HepG2 (cell line): Measurements from ENCODE around the gene CAPN2. TPM values are rescaled to one million over a fixed set of nuclear protein-coding genes. Genes with fewer than 3 reads are reported as not detected.
A peak's percentile ranks its signal among the peaks of the same experiment; 100 is the strongest.

Source experiments
- ATAC-seq: fragments of 200-7000 bp; cut with Tn5 transposase; 3 replicates; pipeline ENCODE4 v1.9.1; 2020; ENCODE audit warnings: mild to moderate bottlenecking, moderate library complexity
- BruUV-seq: library from RNA; stranded (reverse); fragments of 400-500 nt; replicated peaks from 2 replicates; lab custom pipeline; 2021; lab: Mats Ljungman, UMichigan
- CTCF ChIA-PET: fragments of 300-600 bp; formaldehyde crosslinking; extraction: SDS; loops from one replicate; lab custom pipeline; 2021; ENCODE audit warnings: low total read pairs, inconsistent platforms, low intra/inter-chr PET ratio; lab: Yijun Ruan, JAX
- POLR2A ChIA-PET: fragments of 350-600 bp; sonication (Branson Sonifier 250); formaldehyde crosslinking; loops from one replicate; lab custom pipeline; 2020; ENCODE audit warnings: antibody characterized with exemption, inconsistent platforms; lab: Yijun Ruan, JAX
- DNase-seq: peaks from one replicate; pipeline ENCODE4 v3.0.0-alpha.2; 2015; ENCODE audit warnings: low spot score
- FAIRE-seq: peaks from 3 replicates; lab custom pipeline; 2011; peaks lifted over from hg19 to GRCh38; lab: Jason Lieb, UNC
- H2AFZ ChIP-seq: one replicate; pipeline ENCODE4 v1.6.1; 2011; ENCODE audit warnings: low read length, inconsistent platforms
- H3K27ac ChIP-seq: fragments of 300-600 bp; 3 replicates; pipeline ENCODE4 v1.8.0; 2011; ENCODE audit warnings: mixed run types, mild to moderate bottlenecking, mixed read lengths, low read length, inconsistent platforms; ENCODE audit not compliant: insufficient read depth; ENCODE audit errors: extremely low read length
- H3K27me3 ChIP-seq, 2 experiments: fragments of 200-600 bp in 1 of 2; 2 replicates in 1 of 2; 3 replicates in 1 of 2; pipeline versions ENCODE4 v1.6.0 to v1.8.0; 2011; ENCODE audit warnings: low read length in 2 of 2, mild to moderate bottlenecking in 2 of 2, moderate library complexity in 2 of 2, inconsistent platforms in 1 of 2; ENCODE audit not compliant: insufficient read depth in 2 of 2, control insufficient read depth in 1 of 2
- H3K36me3 ChIP-seq, 2 experiments: fragments of 200-600 bp in 1 of 2; replicated peaks in 1 of 2; 2 replicates in 1 of 2; 3 replicates in 1 of 2; pipeline versions ENCODE4 v1.5.1 to v1.8.0; 2011; ENCODE audit warnings: low read length in 2 of 2, inconsistent platforms in 1 of 2; ENCODE audit not compliant: insufficient read depth in 2 of 2, control insufficient read depth in 1 of 2
- H3K4me1 ChIP-seq: 2 replicates; pipeline ENCODE4 v1.5.1; 2012; ENCODE audit warnings: low read length, inconsistent platforms; ENCODE audit not compliant: insufficient read depth
- H3K4me2 ChIP-seq: 2 replicates; pipeline ENCODE4 v1.6.0; 2011; ENCODE audit warnings: low read depth, low read length, inconsistent platforms
- H3K4me3 ChIP-seq, 3 experiments: fragments of 200-600 bp in 1 of 3; sonication (generic), shearing (Covaris generic) in 1 of 3; replicated peaks in 1 of 3; 2 replicates each; pipeline ENCODE4 v1.5.1; 2011 to 2016; ENCODE audit warnings: low read length in 3 of 3, inconsistent platforms in 2 of 3, low read depth in 2 of 3, mild to moderate bottlenecking in 2 of 3, control low read depth in 1 of 3, mixed read lengths in 1 of 3; ENCODE audit not compliant: insufficient read depth in 1 of 3
- H3K79me2 ChIP-seq: one replicate; pipeline ENCODE4 v1.6.1; 2011; ENCODE audit warnings: low read length, inconsistent platforms; ENCODE audit not compliant: insufficient read depth
- H3K9ac ChIP-seq: 2 replicates; pipeline ENCODE4 v1.6.0; 2011; ENCODE audit warnings: mild to moderate bottlenecking, low read depth, low read length, inconsistent platforms; ENCODE audit not compliant: insufficient read depth
- H3K9me3 ChIP-seq: 2 replicates; pipeline ENCODE4 v1.5.1; 2012; ENCODE audit warnings: mild to moderate bottlenecking, low read length
- H4K20me1 ChIP-seq: 2 replicates; pipeline ENCODE4 v1.6.0; 2011; ENCODE audit warnings: inconsistent platforms, mild to moderate bottlenecking, low read length, moderate library complexity; ENCODE audit not compliant: insufficient read depth
- PRDM4 ChIP-seq: sonication (generic); formaldehyde crosslinking; IDR thresholded peaks from 2 replicates; pipeline ENCODE4 v1.9.0; 2021; ENCODE audit warnings: missing genetic modification reagents, borderline replicate concordance
- RERE ChIP-seq: IDR thresholded peaks from 2 replicates; pipeline ENCODE4 v1.6.1; 2016; ENCODE audit warnings: low read depth, missing genetic modification reagents, missing compliant biosample characterization
- TSC22D2 ChIP-seq: sonication (generic); formaldehyde crosslinking; IDR thresholded peaks from 2 replicates; pipeline ENCODE4 v1.5.1; 2020; ENCODE audit warnings: missing genetic modification reagents, mild to moderate bottlenecking, borderline replicate concordance
- ZBTB38 ChIP-seq: sonication (generic); formaldehyde crosslinking; IDR thresholded peaks from 2 replicates; pipeline ENCODE4 v1.5.1; 2020; ENCODE audit warnings: mild to moderate bottlenecking, missing genetic modification reagents
- ZNF281 ChIP-seq: sonication (generic); formaldehyde crosslinking; IDR thresholded peaks from 2 replicates; pipeline ENCODE4 v1.4.0; 2020; ENCODE audit warnings: missing genetic modification reagents, borderline replicate concordance
- ZNF326 ChIP-seq: sonication (generic); formaldehyde crosslinking; IDR thresholded peaks from 2 replicates; pipeline ENCODE4 v1.4.0; 2020; ENCODE audit warnings: missing genetic modification reagents, borderline replicate concordance
- ZNF335 ChIP-seq: sonication (generic); formaldehyde crosslinking; IDR thresholded peaks from 2 replicates; pipeline ENCODE4 v1.4.0; 2020; ENCODE audit warnings: missing genetic modification reagents
- ZNF547 ChIP-seq: sonication (generic); formaldehyde crosslinking; IDR thresholded peaks from 2 replicates; pipeline ENCODE4 v1.5.1; 2020; ENCODE audit warnings: mild to moderate bottlenecking, missing genetic modification reagents
- ZNF562 ChIP-seq: sonication (generic); formaldehyde crosslinking; IDR thresholded peaks from 2 replicates; pipeline ENCODE4 v1.8.0; 2022; ENCODE audit warnings: missing genetic modification reagents, borderline replicate concordance
- ZNF749 ChIP-seq: sonication (generic); formaldehyde crosslinking; IDR thresholded peaks from 2 replicates; pipeline ENCODE4 v1.8.0; 2022; ENCODE audit warnings: mild to moderate bottlenecking, missing genetic modification reagents, moderate library complexity, borderline replicate concordance
- WGBS: methylation state at CpG from one replicate; pipeline ENCODE4 v1.1.6; 2017; ENCODE audit warnings: low lambda C conversion rate; 5-methylcytosine and 5-hydroxymethylcytosine counted together
- in situ Hi-C: cut with HindIII; loops from 2 replicates; pipeline ENCODE4 v1.10.0; 2017; ENCODE audit warnings: low pct_unique_long_range_greater_than_20kb; ENCODE audit not compliant: extremely low pct_ligation_motif_present
- intact Hi-C: fragments of 100-400 bp; cut with micrococcal nuclease; formaldehyde crosslinking; loops from one replicate; pipeline ENCODE4 v1.10.0; 2022; ENCODE audit not compliant: unreplicated experiment
- polyA plus RNA-seq, 8 experiments: library from polyadenylated mRNA; depleted of rRNA in 3 of 8; stranded (reverse) in 7 of 8; unstranded in 1 of 8; fragments of >200 nt; fragmentation: Illumina TruSeq in 4 of 8; extraction: Trizol in 4 of 8; gene quantifications; 2 replicates each; pipeline versions ENCODE4 v1.2.1 to v1.2.3, GENCODE V29; 2011 to 2016; ENCODE audit warnings: low read depth in 4 of 8, missing spikeins in 1 of 8, mixed read lengths in 1 of 8; ENCODE audit not compliant: insufficient read depth in 1 of 8
- total RNA-seq, 5 experiments: library from RNA; depleted of rRNA; stranded (reverse); fragments of >200 nt; fragmentation: Illumina TruSeq; extraction: Trizol; gene quantifications; 2 replicates each; pipeline ENCODE4 v1.2.3, GENCODE V29; 2016; ENCODE audit warnings: low read depth in 1 of 5
- TF ChIP-seq, protein P1 (sequence below): sonication (generic); formaldehyde crosslinking; IDR thresholded peaks from 2 replicates; pipeline ENCODE4 v1.4.0; 2020; ENCODE audit warnings: missing genetic modification reagents, low read depth, mild to moderate bottlenecking, borderline replicate concordance

CAPN2 gene
- total and polyA plus RNA-seq, 2 of the 13 experiments (the other 11 are each of a cell fraction or from before 2014, with no cell fraction given), result 6.2 to 7.4 TPM

- FAIRE-seq (no peak), DNase-seq (no peak), ATAC-seq (no peak)
- H3K4me2 ChIP-seq, result peak overlapping the region; percentile 33
- BruUV-seq, result no TSS peak
- CTCF ChIA-PET, result no interaction called here
- POLR2A ChIA-PET, result interaction anchor here (1.5 kb wide), 1 partner anchor 13 kb away, joined by 6 read pairs; no protein-coding TSS in a partner anchor
- no peak overlapping the region for H3K4me3 ChIP-seq
- H3K27ac ChIP-seq, result no peak overlapping the region
- no peaks in the 10 kb centered on the region for H3K9me3 ChIP-seq
- peaks cover 17% of the 10 kb centered on the region for H3K4me1 ChIP-seq
- intact Hi-C loops (no loop called here), in situ Hi-C loops (loop anchor here (5.0 kb wide), 1 partner anchor 54 kb away; no protein-coding TSS in a partner anchor)
- H3K36me3 ChIP-seq, result no peaks in the 10 kb centered on the region; a peak in 1 of 5 replicates
- no peaks in the 10 kb centered on the region for H4K20me1 ChIP-seq
- 89% methylated on average over 4 of the region's 4 CpGs for WGBS
- 0 out of 2 replicates have a peak overlapping the region, but pooled peaks have one; percentile 6 for H3K9ac ChIP-seq
- H2AFZ ChIP-seq, result no peak overlapping the region
- H3K27me3 ChIP-seq, result 0 out of 5 replicates have a peak, but pooled peaks cover 0 to 2% of the 10 kb centered on the region in 2 experiments
- H3K79me2 ChIP-seq, result no peaks in the 10 kb centered on the region
- TF ChIP-seq, protein P1, sequence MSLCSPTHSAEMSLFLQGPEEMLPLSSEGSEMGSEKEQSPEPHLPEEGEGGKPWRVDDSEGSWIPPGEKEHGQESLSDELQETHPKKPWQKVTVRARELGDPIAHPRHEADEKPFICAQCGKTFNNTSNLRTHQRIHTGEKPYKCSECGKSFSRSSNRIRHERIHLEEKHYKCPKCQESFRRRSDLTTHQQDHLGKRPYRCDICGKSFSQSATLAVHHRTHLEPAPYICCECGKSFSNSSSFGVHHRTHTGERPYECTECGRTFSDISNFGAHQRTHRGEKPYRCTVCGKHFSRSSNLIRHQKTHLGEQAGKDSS, result no peak
- no peak for TF ChIP-seq ZNF281 (CRISPR knock-in tag)
- no peak for TF ChIP-seq ZNF562
- TF ChIP-seq ZNF326 (CRISPR knock-in tag), result no peak
- no peak for TF ChIP-seq RERE (CRISPR knock-in tag)
- TF ChIP-seq ZNF547 (CRISPR knock-in tag), result no peak
- TF ChIP-seq ZNF749 (CRISPR knock-in tag), result no peak
- TF ChIP-seq ZNF335 (CRISPR knock-in tag), result no peak
- no peak for TF ChIP-seq PRDM4 (CRISPR knock-in tag)
- no peak for TF ChIP-seq TSC22D2 (CRISPR knock-in tag)
- TF ChIP-seq ZBTB38 (CRISPR knock-in tag), result no peak
Measured at GRCh38 chr1:223751696-223752095, 39.4 kb downstream of the CAPN2 start.
